Parathyroid adenoma (tissue), 2 donors: Measurements from ENCODE around the gene CASP8.

ENCODE experiments used
- H2AFZ ChIP-seq: fragments of 300-600 bp; sonication (generic); one replicate; pipeline ENCODE4 v1.7.0; 2017; ENCODE audit warnings: antibody characterized with exemption, mild to moderate bottlenecking
- H3K27ac ChIP-seq: fragments of 300-600 bp; sonication (generic); one replicate; pipeline ENCODE4 v1.7.0; 2017
- H3K27me3 ChIP-seq: fragments of 300-600 bp; sonication (generic); one replicate; pipeline ENCODE4 v1.7.0; 2017; ENCODE audit warnings: low read length; ENCODE audit not compliant: control insufficient read depth, insufficient read depth
- H3K36me3 ChIP-seq: fragments of 300-600 bp; sonication (generic); one replicate; pipeline ENCODE4 v1.7.0; 2017; ENCODE audit warnings: low read length; ENCODE audit not compliant: control insufficient read depth, insufficient read depth
- H3K4me1 ChIP-seq: fragments of 300-600 bp; sonication (generic); one replicate; pipeline ENCODE4 v1.7.0; 2017; ENCODE audit warnings: control low read depth
- H3K4me2 ChIP-seq: fragments of 300-600 bp; sonication (generic); one replicate; pipeline ENCODE4 v1.7.0; 2017; ENCODE audit warnings: low read length
- H3K4me3 ChIP-seq: fragments of 300-600 bp; sonication (generic); one replicate; pipeline ENCODE4 v1.7.0; 2017; ENCODE audit warnings: low read depth, low read length
- H3K79me2 ChIP-seq: fragments of 300-600 bp; sonication (generic); one replicate; pipeline ENCODE4 v1.7.0; 2017; ENCODE audit warnings: control low read depth
- H3K9ac ChIP-seq: fragments of 300-600 bp; sonication (generic); one replicate; pipeline ENCODE4 v1.7.0; 2017; ENCODE audit warnings: mild to moderate bottlenecking
- H3K9me3 ChIP-seq: fragments of 300-600 bp; sonication (generic); one replicate; pipeline ENCODE4 v1.7.0; 2017; ENCODE audit warnings: low read length; ENCODE audit not compliant: control insufficient read depth
- CTCF ChIP-seq: fragments of 300-600 bp; sonication (generic); IDR thresholded peaks from one replicate; pipeline ENCODE4 v1.7.0; 2017; ENCODE audit warnings: antibody characterized with exemption, mild to moderate bottlenecking
- donor health status: primary hyperparathyroidism.

CASP8 gene

GRCh38 chr2:201261906-201262305 lies 1.6 kb downstream of the CASP8 start:
- no peak overlapping the region for H3K4me3 ChIP-seq
- H3K27me3 ChIP-seq = no peaks in the 10 kb centered on the region
- H3K9me3 ChIP-seq = no peaks in the 10 kb centered on the region
- H3K9ac ChIP-seq = no peak overlapping the region
- peaks cover 10% of the 10 kb centered on the region for H3K4me1 ChIP-seq
- H2AFZ ChIP-seq = no peak overlapping the region
- no peaks in the 10 kb centered on the region for H3K79me2 ChIP-seq
- no peak overlapping the region for H3K27ac ChIP-seq
- H3K4me2 ChIP-seq = no peak overlapping the region
- H3K36me3 ChIP-seq = no peaks in the 10 kb centered on the region
- TF ChIP-seq CTCF = no peak

DNA sequence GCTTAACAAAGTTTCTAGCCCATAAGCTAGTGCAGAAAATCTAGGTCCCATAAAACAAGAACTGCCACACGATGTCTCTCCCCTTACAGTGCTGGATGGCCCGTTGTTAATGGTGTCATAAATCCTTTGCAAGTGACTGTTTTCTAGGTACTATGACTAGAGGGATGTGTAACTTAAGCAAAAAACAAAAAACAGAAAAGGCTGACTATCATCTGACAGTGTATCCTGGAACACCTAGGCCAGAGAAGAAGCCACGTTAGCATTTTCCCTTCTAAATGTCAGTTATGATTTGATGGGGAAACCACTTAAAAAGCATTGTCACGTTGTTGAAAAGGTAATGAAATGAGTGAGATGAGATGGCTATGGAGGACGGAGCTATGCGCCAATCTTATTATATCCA lies 2.4 kb downstream of the CASP8 start:
- H3K9ac ChIP-seq = no peak overlapping the region
- no peaks in the 10 kb centered on the region for H3K27me3 ChIP-seq
- no peak overlapping the region for H3K4me3 ChIP-seq
- no peaks in the 10 kb centered on the region for H3K79me2 ChIP-seq
- H3K4me2 ChIP-seq = no peak overlapping the region
- no peaks in the 10 kb centered on the region for H3K9me3 ChIP-seq
- no peak for TF ChIP-seq CTCF
- no peaks in the 10 kb centered on the region for H3K36me3 ChIP-seq
- peaks cover 9% of the 10 kb centered on the region for H3K4me1 ChIP-seq
- no peak overlapping the region for H2AFZ ChIP-seq
- H3K27ac ChIP-seq = no peak overlapping the region

GRCh38 chr2:201263779-201264178 lies 3.4 kb downstream of the CASP8 start:
- Histone ChIP-seq H3K27ac (no peak overlapping the region), H2AFZ (no peak overlapping the region), H3K36me3 (no peaks in the 10 kb centered on the region), H3K4me2 (no peak overlapping the region), H3K4me1 (no peaks in the 10 kb centered on the region), H3K4me3 (no peak overlapping the region), H3K27me3 (no peaks in the 10 kb centered on the region), H3K9ac (no peak overlapping the region), H3K79me2 (no peaks in the 10 kb centered on the region), H3K9me3 (no peaks in the 10 kb centered on the region)
- no peak for TF ChIP-seq CTCF

GRCh38 chr2:201264472-201265173 lies 4.3 kb downstream of the CASP8 start:
- H3K4me1 ChIP-seq = no peaks in the 10 kb centered on the region
- no peak overlapping the region for H3K27ac ChIP-seq

More at GRCh38 chr2:201264472-201265173, 4.3 kb downstream of the CASP8 start:
- no peaks in the 10 kb centered on the region for H3K9me3 ChIP-seq
- no peak overlapping the region for H3K4me2 ChIP-seq
- no peak overlapping the region for H3K4me3 ChIP-seq
- no peaks in the 10 kb centered on the region for H3K36me3 ChIP-seq
- no peaks in the 10 kb centered on the region for H3K79me2 ChIP-seq
- H2AFZ ChIP-seq = no peak overlapping the region
- no peaks in the 10 kb centered on the region for H3K27me3 ChIP-seq
- no peak overlapping the region for H3K9ac ChIP-seq
- TF ChIP-seq CTCF = no peak
